Loucy (cell line): ENCODE measurements around the gene CDKN2D.

Experiments
- EZH2phosphoT487 ChIP-seq: fragments of 200-600 bp; IDR thresholded peaks from 2 replicates; pipeline ENCODE4 v1.6.1; 2018; ENCODE audit warnings: antibody characterized with exemption, mild to moderate bottlenecking, moderate library complexity, borderline replicate concordance
- TF ChIP-seq, protein P1 (sequence below): fragments of 200-600 bp; sonication (generic); conservative IDR thresholded peaks from 2 replicates; pipeline ENCODE4 v1.5.1; 2014; ENCODE audit warnings: mild to moderate bottlenecking, antibody characterized with exemption, low read length

DNA sequence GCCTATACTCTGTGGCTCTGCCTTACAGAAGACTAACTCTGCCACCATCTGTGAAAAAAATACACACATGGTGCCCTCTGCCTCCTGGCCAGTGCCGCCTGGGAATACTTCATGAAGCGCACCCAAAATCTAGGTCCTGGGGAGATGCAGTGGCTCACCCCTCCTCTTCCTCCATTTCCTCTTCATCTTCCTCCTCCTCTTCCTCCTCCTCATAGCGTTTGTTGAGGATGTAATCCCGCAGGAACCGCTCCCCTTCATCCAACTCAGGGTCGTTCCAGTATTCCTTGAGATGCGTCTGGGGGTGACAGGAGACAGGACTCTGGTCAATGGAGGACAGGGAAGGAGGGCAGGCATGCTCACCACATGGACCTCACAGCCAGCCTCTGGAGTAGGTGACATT lies 8.6 kb downstream of the CDKN2D start:
- TF ChIP-seq, protein P1, sequence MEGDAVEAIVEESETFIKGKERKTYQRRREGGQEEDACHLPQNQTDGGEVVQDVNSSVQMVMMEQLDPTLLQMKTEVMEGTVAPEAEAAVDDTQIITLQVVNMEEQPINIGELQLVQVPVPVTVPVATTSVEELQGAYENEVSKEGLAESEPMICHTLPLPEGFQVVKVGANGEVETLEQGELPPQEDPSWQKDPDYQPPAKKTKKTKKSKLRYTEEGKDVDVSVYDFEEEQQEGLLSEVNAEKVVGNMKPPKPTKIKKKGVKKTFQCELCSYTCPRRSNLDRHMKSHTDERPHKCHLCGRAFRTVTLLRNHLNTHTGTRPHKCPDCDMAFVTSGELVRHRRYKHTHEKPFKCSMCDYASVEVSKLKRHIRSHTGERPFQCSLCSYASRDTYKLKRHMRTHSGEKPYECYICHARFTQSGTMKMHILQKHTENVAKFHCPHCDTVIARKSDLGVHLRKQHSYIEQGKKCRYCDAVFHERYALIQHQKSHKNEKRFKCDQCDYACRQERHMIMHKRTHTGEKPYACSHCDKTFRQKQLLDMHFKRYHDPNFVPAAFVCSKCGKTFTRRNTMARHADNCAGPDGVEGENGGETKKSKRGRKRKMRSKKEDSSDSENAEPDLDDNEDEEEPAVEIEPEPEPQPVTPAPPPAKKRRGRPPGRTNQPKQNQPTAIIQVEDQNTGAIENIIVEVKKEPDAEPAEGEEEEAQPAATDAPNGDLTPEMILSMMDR = no peak
- TF ChIP-seq EZH2phosphoT487 = no peak
